ENCODE data around the gene MDFI.

DNA sequence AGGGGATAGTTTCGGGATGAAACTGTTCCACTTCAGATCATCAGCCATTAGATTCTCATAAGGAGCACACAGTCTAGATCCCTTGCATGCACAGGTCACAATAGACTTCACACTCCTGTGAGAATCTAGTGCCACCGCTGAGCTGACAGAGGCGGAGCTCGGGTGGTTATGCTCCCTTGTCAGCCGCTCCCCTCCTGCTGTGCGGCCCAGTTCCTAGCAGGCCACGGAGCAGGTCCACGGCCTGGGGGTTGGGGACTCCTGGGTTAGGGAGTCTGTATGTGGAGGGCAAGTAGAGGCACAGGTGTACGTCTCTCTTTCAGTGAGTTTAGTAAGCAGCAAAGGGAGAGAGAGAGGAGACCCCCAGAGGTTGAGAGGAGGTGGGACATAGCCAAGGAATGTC is 30.5 kb upstream of the MDFI start:
- no peak for TF ChIP-seq EZH2 (IDR thresholded peaks at IDR 0.05; ENCODE audit: insufficient read depth, poor library complexity, severe bottlenecking)
- TF ChIP-seq EZH2phosphoT487 (IDR thresholded peaks at IDR 0.05; ENCODE audit: insufficient read depth, low read depth), result no peak
